Camera-type eye (tissue), 1 donor: ENCODE data around the gene RHOU. TPM values are rescaled to one million over a fixed set of nuclear protein-coding genes. Genes with fewer than 3 reads are reported as not detected.

ENCODE experiments used
- total RNA-seq: library from RNA; depleted of rRNA; stranded (reverse); fragments of >200 nt; gene quantifications from one replicate; pipeline ENCODE4 v1.2.3, GENCODE V29; 2014

Gene RHOU
- 16.5 TPM for total RNA-seq

GRCh38 chr1:228734881-228735801, at the start of gene RHOU:
TSS of gene RHOU (plus strand) at chr1:228735479. CDS start at chr1:228735743, 264 bp downstream.

Other genes with a start within 250 kb of the RHOU start
- 74.6 TPM for gene RNF187, start 248.1 kb upstream of the RHOU start, total RNA-seq